Panc1 (cell line): Measurements from ENCODE around the gene GRM7.

Experiments used
- CTCF ChIP-seq: fragments of 450-650 bp; IDR thresholded peaks from 2 replicates; pipeline ENCODE4 v1.5.1; 2017; ENCODE audit warnings: mild to moderate bottlenecking
- POLR2AphosphoS5 ChIP-seq: IDR thresholded peaks from 2 replicates; pipeline ENCODE4 v1.6.1; 2012; ENCODE audit warnings: mild to moderate bottlenecking, low read depth, low read length, moderate library complexity
- SIN3A ChIP-seq: IDR thresholded peaks from 2 replicates; pipeline ENCODE4 v1.6.1; 2012; ENCODE audit warnings: low read depth, mild to moderate bottlenecking, low read length, moderate library complexity, borderline replicate concordance; ENCODE audit not compliant: insufficient read depth

GRCh38 chr3:7518456-7518855, 657.5 kb downstream of the GRM7 start:
- TF ChIP-seq CTCF (no peak), POLR2AphosphoS5 (no peak), SIN3A (no peak)
